OCI-LY3 (cell line): Measurements from ENCODE around the gene BCAR3.

Experiments used
- EZH2phosphoT487 ChIP-seq: fragments of 200-600 bp; shearing (Covaris generic); IDR thresholded peaks from 2 replicates; pipeline ENCODE4 v1.6.1; 2018; ENCODE audit warnings: antibody characterized with exemption, mixed run types, low read depth
- TF ChIP-seq, protein P1 (sequence below): fragments of 200-600, 300-600 bp; sonication (generic); IDR thresholded peaks from 2 replicates; pipeline ENCODE4 v1.5.1; 2014; ENCODE audit warnings: antibody characterized with exemption, low read length, low read depth

DNA sequence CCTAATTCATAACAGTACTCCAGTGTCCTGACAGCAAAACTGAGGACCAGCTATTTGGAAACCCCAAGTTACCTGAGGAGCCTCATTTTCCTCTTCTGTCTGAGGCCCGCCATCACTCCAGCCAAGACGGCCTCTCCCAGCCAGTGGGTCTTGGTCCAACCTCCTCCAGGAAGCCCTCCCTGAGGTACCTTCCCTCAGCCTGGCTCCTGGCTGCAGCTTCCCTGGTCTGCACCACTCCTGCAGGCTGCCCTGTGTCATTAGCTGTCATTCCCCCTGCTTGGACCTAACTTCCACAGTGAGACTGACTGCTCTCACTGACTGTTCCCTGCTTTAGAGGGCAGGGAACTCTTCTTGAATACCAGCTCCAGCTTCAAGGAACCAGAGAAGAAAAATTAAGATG is 33.0 kb downstream of the BCAR3 start:
- TF ChIP-seq, protein P1, sequence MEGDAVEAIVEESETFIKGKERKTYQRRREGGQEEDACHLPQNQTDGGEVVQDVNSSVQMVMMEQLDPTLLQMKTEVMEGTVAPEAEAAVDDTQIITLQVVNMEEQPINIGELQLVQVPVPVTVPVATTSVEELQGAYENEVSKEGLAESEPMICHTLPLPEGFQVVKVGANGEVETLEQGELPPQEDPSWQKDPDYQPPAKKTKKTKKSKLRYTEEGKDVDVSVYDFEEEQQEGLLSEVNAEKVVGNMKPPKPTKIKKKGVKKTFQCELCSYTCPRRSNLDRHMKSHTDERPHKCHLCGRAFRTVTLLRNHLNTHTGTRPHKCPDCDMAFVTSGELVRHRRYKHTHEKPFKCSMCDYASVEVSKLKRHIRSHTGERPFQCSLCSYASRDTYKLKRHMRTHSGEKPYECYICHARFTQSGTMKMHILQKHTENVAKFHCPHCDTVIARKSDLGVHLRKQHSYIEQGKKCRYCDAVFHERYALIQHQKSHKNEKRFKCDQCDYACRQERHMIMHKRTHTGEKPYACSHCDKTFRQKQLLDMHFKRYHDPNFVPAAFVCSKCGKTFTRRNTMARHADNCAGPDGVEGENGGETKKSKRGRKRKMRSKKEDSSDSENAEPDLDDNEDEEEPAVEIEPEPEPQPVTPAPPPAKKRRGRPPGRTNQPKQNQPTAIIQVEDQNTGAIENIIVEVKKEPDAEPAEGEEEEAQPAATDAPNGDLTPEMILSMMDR: no peak
- TF ChIP-seq EZH2phosphoT487: no peak
